ENCODE measurements around the gene SRF. TPM values are rescaled to one million over a fixed set of nuclear protein-coding genes. Genes with fewer than 3 reads are reported as not detected.

SRF gene
- total and polyA plus RNA-seq, 9 donors: 21.0 to 73.3 (median 32.3) TPM

- H3K36me3 ChIP-seq: no peaks in the 10 kb centered on the region
- no peaks in the 10 kb centered on the region for H3K4me1 ChIP-seq (ENCODE audit: insufficient read depth)
- no peak overlapping the region for H3K4me3 ChIP-seq
- WGBS, 3 donors: 83 to 86% (median 86%) methylated on average over 16 of the region's 16 CpGs
- TF ChIP-seq POLR2A (IDR thresholded peaks at IDR 0.05) (no peak), CTCF (IDR thresholded peaks at IDR 0.05) (no peak), EP300 (IDR thresholded peaks at IDR 0.05) (no peak)
- H3K9me3 ChIP-seq: no peaks in the 10 kb centered on the region
- no peak overlapping the region for H3K27ac ChIP-seq
- no peaks in the 10 kb centered on the region for H3K27me3 ChIP-seq
- DNase-seq: no peak
- intact Hi-C loops (cut with DNase I): loop anchor here in 1 of 4 donors (10.0 kb wide), 1 partner anchor 284 kb away; no protein-coding TSS in a partner anchor
Observed at GRCh38 chr6:43220439-43220951, 49.4 kb downstream of the SRF start.

- intact Hi-C loops (cut with DNase I): loop anchor here in 1 of 4 donors (10.0 kb wide), 1 partner anchor 283 kb away; no protein-coding TSS in a partner anchor
- H3K4me1 ChIP-seq (ENCODE audit: insufficient read depth): no peaks in the 10 kb centered on the region
- H3K4me3 ChIP-seq: no peak overlapping the region
- WGBS, 3 donors: 71 to 78% (median 72%) methylated on average over 20 of the region's 20 CpGs
- no peak for TF ChIP-seq POLR2A (IDR thresholded peaks at IDR 0.05)
- TF ChIP-seq EP300 (IDR thresholded peaks at IDR 0.05): no peak
- TF ChIP-seq CTCF (IDR thresholded peaks at IDR 0.05): no peak
- no peaks in the 10 kb centered on the region for H3K9me3 ChIP-seq
- DNase-seq: no peak
- H3K36me3 ChIP-seq: no peaks in the 10 kb centered on the region
- no peak overlapping the region for H3K27ac ChIP-seq
- H3K27me3 ChIP-seq: no peaks in the 10 kb centered on the region
Observed at GRCh38 chr6:43221046-43221972, 50.2 kb downstream of the SRF start.

GRCh38 chr6:43222418-43223059 lies 51.5 kb downstream of the SRF start:
- intact Hi-C loops (cut with DNase I): loop anchor here in 1 of 4 donors (10.0 kb wide), 1 partner anchor 282 kb away; no protein-coding TSS in a partner anchor
- H3K36me3 ChIP-seq: no peaks in the 10 kb centered on the region
- no peak overlapping the region for H3K4me3 ChIP-seq
- no peaks in the 10 kb centered on the region for H3K27me3 ChIP-seq
- no peaks in the 10 kb centered on the region for H3K4me1 ChIP-seq (ENCODE audit: insufficient read depth)
- TF ChIP-seq CTCF (IDR thresholded peaks at IDR 0.05) (no peak), POLR2A (IDR thresholded peaks at IDR 0.05) (no peak), EP300 (IDR thresholded peaks at IDR 0.05) (no peak)
- DNase-seq: peak in 1 of 5 donors; percentile 13
- no peak overlapping the region for H3K27ac ChIP-seq
- WGBS, 3 donors: 82 to 89% (median 88%) methylated on average over 15 of the region's 15 CpGs
- no peaks in the 10 kb centered on the region for H3K9me3 ChIP-seq

- 78 to 87% (median 80%) methylated on average over 14 of the region's 14 CpGs for WGBS, 3 donors
Observed at GRCh38 chr6:43223175-43223574, 52.1 kb downstream of the SRF start.

More at GRCh38 chr6:43223175-43223574, 52.1 kb downstream of the SRF start:
- intact Hi-C loops (cut with DNase I): loop anchor here in 1 of 4 donors (10.0 kb wide), 1 partner anchor 282 kb away; no protein-coding TSS in a partner anchor
- H3K4me1 ChIP-seq (ENCODE audit: insufficient read depth): no peaks in the 10 kb centered on the region
- H3K36me3 ChIP-seq: no peaks in the 10 kb centered on the region
- H3K4me3 ChIP-seq: no peak overlapping the region
- DNase-seq: peak in 1 of 5 donors; percentile 17
- H3K27ac ChIP-seq: no peak overlapping the region
- no peaks in the 10 kb centered on the region for H3K27me3 ChIP-seq
- TF ChIP-seq CTCF (IDR thresholded peaks at IDR 0.05) (no peak), POLR2A (IDR thresholded peaks at IDR 0.05) (no peak), EP300 (IDR thresholded peaks at IDR 0.05) (no peak)
- H3K9me3 ChIP-seq: no peaks in the 10 kb centered on the region
